GM19193 (cell line): ENCODE measurements around the gene GPD1.

Experiments
- POLR2A ChIP-seq: IDR thresholded peaks from 4 replicates; pipeline ENCODE4 v1.6.1; 2011; ENCODE audit not compliant: insufficient read depth, insufficient read length; ENCODE audit errors: extremely low read depth

The GPD1 gene

GRCh38 chr12:50103767-50104321 lies at the start of gene GPD1:
Gene GPD1, plus strand, starts transcription at chr12:50104008. Its CDS starts 43 bp downstream, at chr12:50104051.
- TF ChIP-seq POLR2A, result no peak

GRCh38 chr12:50055831-50056638 lies 47.8 kb upstream of the GPD1 start:
- no peak for TF ChIP-seq POLR2A

- no peak for TF ChIP-seq POLR2A
Measured at GRCh38 chr12:50056639-50056976, 47.2 kb upstream of the GPD1 start.

- TF ChIP-seq POLR2A, result no peak
Measured at GRCh38 chr12:50057000-50057841, 46.6 kb upstream of the GPD1 start, which contains the start of gene ASIC1. Gene ASIC1, plus strand, starts transcription at chr12:50057596. Its CDS starts 1,171 bp downstream, at chr12:50058767.

DNA sequence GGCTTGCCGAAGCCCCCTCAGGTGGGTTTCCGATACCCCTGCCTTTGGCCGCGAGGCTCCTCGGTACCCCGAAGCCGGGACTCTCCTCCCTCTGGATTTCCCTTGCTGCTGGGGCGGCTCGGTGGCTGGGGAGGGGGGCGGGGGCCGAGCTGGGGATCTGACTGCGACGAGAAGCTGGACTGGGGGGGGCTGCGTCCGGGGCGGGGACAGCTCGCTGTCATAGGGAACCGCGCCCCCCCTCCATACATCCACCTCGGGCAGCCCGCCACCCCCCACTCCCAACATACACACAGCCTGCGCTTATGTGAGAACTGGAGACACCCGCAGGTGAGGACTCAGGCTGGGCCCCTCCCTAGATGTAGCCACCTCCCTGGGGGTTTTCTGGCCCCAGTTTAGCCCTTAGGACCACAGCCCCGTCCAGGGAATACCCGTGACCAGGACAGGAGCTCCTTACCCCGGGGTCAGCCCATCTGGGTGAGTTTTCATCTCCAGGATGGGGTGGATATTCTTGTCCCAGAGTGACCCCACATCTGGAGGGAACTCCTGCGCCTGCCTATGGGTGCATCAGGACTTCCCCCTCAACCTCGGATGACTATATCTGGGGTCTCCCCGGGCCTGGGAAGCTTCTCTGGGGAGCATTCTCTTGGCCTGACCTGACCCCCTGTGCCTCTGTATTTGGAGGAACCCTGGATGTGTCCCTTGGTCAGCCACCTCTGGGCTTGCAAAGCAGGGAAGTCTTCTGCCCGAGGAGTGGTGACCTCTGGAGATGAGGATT lies 45.7 kb upstream of the GPD1 start:
- TF ChIP-seq POLR2A, result no peak

GRCh38 chr12:50058743-50059312 lies 45.0 kb upstream of the GPD1 start:
- TF ChIP-seq POLR2A, result no peak

GRCh38 chr12:50059440-50060119 lies 44.2 kb upstream of the GPD1 start:
- no peak for TF ChIP-seq POLR2A

- no peak for TF ChIP-seq POLR2A
Measured at GRCh38 chr12:50060120-50060468, 43.7 kb upstream of the GPD1 start.

- no peak for TF ChIP-seq POLR2A
Measured at GRCh38 chr12:50061171-50061570, 42.6 kb upstream of the GPD1 start.

GRCh38 chr12:50061946-50062686 lies 41.7 kb upstream of the GPD1 start:
- no peak for TF ChIP-seq POLR2A

DNA sequence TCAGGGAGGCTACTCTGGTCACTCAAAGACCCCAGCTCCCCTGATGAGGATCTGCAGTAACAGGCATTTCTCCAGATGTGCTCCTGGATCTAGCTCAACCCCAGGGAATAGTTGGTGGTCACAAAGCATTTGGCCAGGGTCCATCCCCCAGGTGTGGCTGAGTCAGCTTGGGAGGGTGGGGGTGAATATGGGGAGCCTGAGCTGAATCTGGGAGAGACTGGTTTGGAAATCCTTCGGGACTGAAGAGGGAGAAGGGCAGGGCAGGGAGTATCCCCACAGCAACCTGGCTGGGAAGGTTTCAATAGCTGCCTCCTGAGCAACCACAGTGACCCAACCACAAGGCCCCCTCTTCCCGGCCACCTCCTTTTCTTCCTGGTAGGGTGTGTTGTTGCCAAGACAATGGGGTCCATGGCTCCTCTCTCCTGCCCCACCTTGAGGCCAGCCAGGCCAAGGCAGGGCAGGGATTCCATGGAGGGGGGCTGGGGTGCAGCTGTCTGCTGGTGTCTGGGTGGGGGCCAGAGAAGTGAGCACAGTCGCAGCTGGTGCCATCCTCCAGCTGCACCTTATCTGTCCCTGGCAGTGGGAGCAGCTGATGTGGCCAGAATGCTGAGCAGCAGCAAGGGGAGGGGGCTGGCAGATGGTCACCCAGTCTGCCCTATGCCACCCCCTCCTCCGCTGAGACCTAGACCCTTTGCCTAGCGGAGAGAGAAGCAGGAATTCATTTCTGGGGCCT lies 40.9 kb upstream of the GPD1 start:
- TF ChIP-seq POLR2A, result no peak

- TF ChIP-seq POLR2A, result no peak
Measured at GRCh38 chr12:50065726-50066310, 38.0 kb upstream of the GPD1 start.

DNA sequence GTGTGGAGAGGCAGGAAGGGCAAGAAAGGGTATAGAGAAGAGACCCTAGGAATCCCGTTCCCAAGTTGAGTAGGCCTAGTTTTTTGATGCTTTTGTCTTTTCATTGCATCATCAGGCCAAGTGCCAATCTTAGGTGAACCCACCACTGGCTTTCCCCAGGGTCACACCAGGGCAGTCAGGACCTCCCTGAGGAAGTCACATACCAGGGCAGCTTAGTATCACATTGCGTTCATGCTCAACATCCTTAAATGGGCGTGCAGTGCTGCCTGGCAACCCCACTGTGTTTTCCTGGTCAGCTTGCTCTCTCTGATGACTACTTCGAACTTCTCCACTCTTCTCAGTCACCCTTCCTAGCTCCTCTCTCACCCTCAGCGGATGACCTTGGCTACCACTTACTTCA lies 37.4 kb upstream of the GPD1 start:
- TF ChIP-seq POLR2A, result no peak

GRCh38 chr12:50069069-50069468 lies 34.7 kb upstream of the GPD1 start:
- no peak for TF ChIP-seq POLR2A
